B cell (primary cell): Measurements from ENCODE around the gene QRFP. TPM values are rescaled to one million over a fixed set of nuclear protein-coding genes. Genes with fewer than 3 reads are reported as not detected.
A peak's percentile ranks its signal among the peaks of the same experiment; 100 is the strongest.

ENCODE experiments used
- ATAC-seq: fragments of 200-7000 bp; cut with Tn5 transposase; one replicate; pipeline ENCODE4 v1.10.0; 2021; ENCODE audit warnings: low read depth, mild to moderate bottlenecking, moderate number of reproducible peaks, moderate library complexity
- CTCF ChIA-PET: fragments of 350-600 bp; sonication (Branson Sonifier 250); formaldehyde crosslinking; loops from one replicate; lab custom pipeline; 2021; ENCODE audit warnings: antibody characterized with exemption, inconsistent platforms; lab: Charles Lee
- POLR2A ChIA-PET: fragments of 350-600 bp; sonication (Branson Sonifier 250); formaldehyde crosslinking; loops from one replicate; lab custom pipeline; 2021; ENCODE audit warnings: antibody characterized with exemption; lab: Charles Lee
- DNase-seq: peaks from one replicate; pipeline ENCODE4 v3.0.0; 2013
- H2AFZ ChIP-seq: 2 replicates; pipeline ENCODE4 v1.6.1; 2012; ENCODE audit warnings: mild to moderate bottlenecking, low read depth, low read length; ENCODE audit not compliant: insufficient read depth, poor library complexity, severe bottlenecking
- H3K27ac ChIP-seq, 2 donors: 1 replicate in 1 of 2; 2 replicates in 1 of 2; pipeline ENCODE4 v1.5.1; 2012 to 2013; ENCODE audit warnings: low read length in 2 of 2, mild to moderate bottlenecking in 2 of 2, moderate library complexity in 1 of 2
- H3K27me3 ChIP-seq, 4 experiments: fragments of 200-600 bp in 1 of 4; sonication (generic) in 1 of 4; replicated peaks in 1 of 4; 1 replicate in 2 of 4; 2 replicates in 2 of 4; pipeline versions ENCODE4 v1.6.1 to v1.7.0; 2013 to 2016; ENCODE audit warnings: low read length in 3 of 4, mild to moderate bottlenecking in 2 of 4, mixed read lengths in 1 of 4, moderate library complexity in 1 of 4; ENCODE audit not compliant: insufficient read depth in 4 of 4, control insufficient read depth in 3 of 4; ENCODE audit errors: control extremely low read depth in 1 of 4
- H3K36me3 ChIP-seq, 2 experiments: replicated peaks in 1 of 2; 1 replicate in 1 of 2; 2 replicates in 1 of 2; pipeline versions ENCODE4 v1.6.1 to v1.7.1; 2013; ENCODE audit warnings: low read length in 1 of 2; ENCODE audit not compliant: insufficient read depth in 2 of 2, control insufficient read depth in 1 of 2; ENCODE audit errors: control extremely low read depth in 1 of 2, extremely low read depth in 1 of 2
- H3K4me1 ChIP-seq, 2 donors: fragments of 200-600 bp in 1 of 2; sonication (generic) in 1 of 2; 1 replicate in 1 of 2; 2 replicates in 1 of 2; pipeline versions ENCODE4 v1.5.1 to v1.6.1; 2013 to 2017; ENCODE audit warnings: low read length in 2 of 2; ENCODE audit not compliant: control insufficient read depth in 2 of 2, insufficient read depth in 2 of 2
- H3K4me2 ChIP-seq: replicated peaks from 2 replicates; pipeline ENCODE3; 2012; ENCODE audit warnings: mild to moderate bottlenecking, low read depth, low read length; ENCODE audit not compliant: poor library complexity, severe bottlenecking
- H3K4me3 ChIP-seq, 5 experiments: fragments of 200-600 bp in 1 of 5; sonication (generic) in 1 of 5; 1 replicate in 3 of 5; 2 replicates in 2 of 5; pipeline versions ENCODE4 v1.5.1 to v1.7.0; 2011 to 2016; ENCODE audit warnings: low read length in 4 of 5, mild to moderate bottlenecking in 4 of 5, low read depth in 2 of 5, control low read depth in 1 of 5, moderate library complexity in 1 of 5; ENCODE audit not compliant: insufficient read depth in 1 of 5; ENCODE audit errors: control extremely low read depth in 1 of 5, extremely low read depth in 1 of 5
- H3K79me2 ChIP-seq: fragments of 200-600 bp; sonication (generic); one replicate; pipeline ENCODE4 v1.6.0; 2016; ENCODE audit warnings: low read length; ENCODE audit not compliant: control insufficient read depth, insufficient read depth
- H3K9ac ChIP-seq: fragments of 200-600 bp; sonication (generic); 2 replicates; pipeline ENCODE4 v1.6.1; 2017; ENCODE audit warnings: mild to moderate bottlenecking, low read length, moderate library complexity
- H3K9me3 ChIP-seq, 3 donors: one replicate each; pipeline versions ENCODE4 v1.6.1 to v1.7.1; 2013; ENCODE audit warnings: low read length in 2 of 3; ENCODE audit not compliant: control insufficient read depth in 2 of 3, insufficient read depth in 1 of 3; ENCODE audit errors: control extremely low read depth in 1 of 3
- H4K20me1 ChIP-seq: 2 replicates; pipeline ENCODE4 v1.6.0; 2012; ENCODE audit warnings: mild to moderate bottlenecking, low read length; ENCODE audit not compliant: insufficient read depth, control insufficient read depth, poor library complexity, severe bottlenecking
- H3K27ac Mint-ChIP-seq: one replicate; pipeline ENCODE4 v1.8.0; 2021; ENCODE audit warnings: mixed read lengths
- H3K27me3 Mint-ChIP-seq: one replicate; pipeline ENCODE4 v1.8.0; 2021; ENCODE audit warnings: mixed read lengths
- H3K4me1 Mint-ChIP-seq: one replicate; pipeline ENCODE4 v1.8.0; 2021; ENCODE audit warnings: mixed read lengths
- H3K4me3 Mint-ChIP-seq: one replicate; pipeline ENCODE4 v1.8.0; 2021; ENCODE audit warnings: mixed read lengths
- H3K9me3 Mint-ChIP-seq: one replicate; pipeline ENCODE4 v1.8.0; 2022; ENCODE audit warnings: mixed read lengths; ENCODE audit not compliant: insufficient read depth
- CTCF ChIP-seq: fragments of 200-600 bp; IDR thresholded peaks from one replicate; pipeline ENCODE4 v1.8.0; 2022; ENCODE audit warnings: antibody characterized with exemption, mild to moderate bottlenecking
- EZH2 ChIP-seq: IDR thresholded peaks from 2 replicates; pipeline ENCODE4 v1.6.1; 2012; ENCODE audit warnings: borderline replicate concordance, low read depth, mild to moderate bottlenecking, moderate library complexity, low read length; ENCODE audit not compliant: insufficient read depth, poor library complexity, severe bottlenecking
- WGBS: methylation state at CpG from one replicate; pipeline ENCODE4 v1.1.5; 2013; ENCODE audit warnings: missing lambda C conversion rate; ENCODE audit not compliant: insufficient coverage; 5-methylcytosine and 5-hydroxymethylcytosine counted together
- intact Hi-C: fragments of 100-400 bp; cut with micrococcal nuclease; formaldehyde crosslinking; loops from one replicate; pipeline ENCODE4 v1.10.0; 2022
- polyA plus RNA-seq: library from polyadenylated mRNA; depleted of rRNA; stranded (reverse); fragments of >200 nt; gene quantifications from 2 replicates; pipeline ENCODE4 v1.2.3, GENCODE V29; 2012
- total RNA-seq, 2 donors: library from RNA; stranded (reverse); fragments of 120-200 nt in 1 of 2; gene quantifications; 1 replicate in 1 of 2; 2 replicates in 1 of 2; pipeline versions ENCODE4 v1.2.3 to v1.2.4, GENCODE V29; 2013 to 2022

Gene QRFP
- total and polyA plus RNA-seq, 2 donors (not counting 1 experiment from before 2014, with no cell fraction given) = 0.07 TPM; not detected in 1

- Histone ChIP-seq H3K36me3 (no peaks in the 10 kb centered on the region), H3K9ac (no peak overlapping the region), H3K4me2 (no peak overlapping the region), H3K79me2 (no peaks in the 10 kb centered on the region), H3K9me3 (peaks cover 0 to 3% (median 0%) of the 10 kb centered on the region in 3 donors), H3K4me3 (no peak overlapping the region), H3K4me1 (peaks cover 0 to 2% of the 10 kb centered on the region in 2 donors), H3K27me3 (peaks cover 0 to 42% (median 19%) of the 10 kb centered on the region in 4 experiments), H2AFZ (no peak overlapping the region), H3K27ac (no peak overlapping the region), H4K20me1 (no peaks in the 10 kb centered on the region)
- ATAC-seq = peak; percentile 55
- ChIA-PET CTCF (interaction anchor here (0.6 kb wide), 1 partner anchor 683 kb away, joined by 4 read pairs; no protein-coding TSS in a partner anchor), POLR2A (no interaction called here)
- no peak overlapping the region for H3K27ac Mint-ChIP-seq
- peak; percentile 37 for DNase-seq
- peaks cover 15% of the 10 kb centered on the region for H3K4me1 Mint-ChIP-seq
- no peak overlapping the region for H3K4me3 Mint-ChIP-seq
- no peak for TF ChIP-seq CTCF
- TF ChIP-seq EZH2 = no peak
- H3K9me3 Mint-ChIP-seq = no peaks in the 10 kb centered on the region
- 47% methylated on average over 17 of the region's 20 CpGs for WGBS
- intact Hi-C loops = no loop called here
- H3K27me3 Mint-ChIP-seq = peaks cover 42% of the 10 kb centered on the region
These were observed 35.1 kb upstream of the QRFP start for GRCh38 chr9:130931508-130932254.

- H3K9me3 Mint-ChIP-seq = no peaks in the 10 kb centered on the region
- no peak overlapping the region for H3K27ac ChIP-seq
- H4K20me1 ChIP-seq = no peaks in the 10 kb centered on the region
- H3K27me3 Mint-ChIP-seq = peaks cover 40% of the 10 kb centered on the region
- H3K9me3 ChIP-seq = peaks cover 0 to 3% (median 0%) of the 10 kb centered on the region in 3 donors
- H3K27me3 ChIP-seq = peaks cover 0 to 35% (median 16%) of the 10 kb centered on the region in 4 experiments
- no peak overlapping the region for H3K4me2 ChIP-seq
- intact Hi-C loops = no loop called here
- no peaks in the 10 kb centered on the region for H3K79me2 ChIP-seq
- TF ChIP-seq EZH2 = no peak
- TF ChIP-seq CTCF = no peak
- H3K4me1 Mint-ChIP-seq = peaks cover 18% of the 10 kb centered on the region
- H3K27ac Mint-ChIP-seq = no peak overlapping the region
- no peak for DNase-seq
- peaks cover 0 to 3% of the 10 kb centered on the region in 2 donors for H3K4me1 ChIP-seq
- no peak overlapping the region for H3K4me3 Mint-ChIP-seq
- no peak overlapping the region for H2AFZ ChIP-seq
- WGBS = 83% methylated on average over 12 of the region's 15 CpGs
- POLR2A ChIA-PET = no interaction called here
- H3K9ac ChIP-seq = no peak overlapping the region
- H3K36me3 ChIP-seq = no peaks in the 10 kb centered on the region
- ATAC-seq = no peak
- CTCF ChIA-PET = interaction anchor here (0.6 kb wide), 1 partner anchor 66 kb away, joined by 4 read pairs; no protein-coding TSS in a partner anchor
- no peak overlapping the region for H3K4me3 ChIP-seq
These were observed 34.3 kb upstream of the QRFP start for GRCh38 chr9:130930804-130931349.
